Muscle of leg (tissue), 11 donors: ENCODE data around the gene ANKRD44. TPM values are rescaled to one million over a fixed set of nuclear protein-coding genes. Genes with fewer than 3 reads are reported as not detected.

Experiments used
- DNase-seq: peaks from one replicate; pipeline ENCODE4 v3.0.0; 2013
- H3K27ac ChIP-seq: one replicate; pipeline ENCODE4 v1.5.1; 2013; ENCODE audit warnings: mild to moderate bottlenecking, low read length, control low read depth
- H3K27me3 ChIP-seq: one replicate; pipeline ENCODE4 v1.6.1; 2013; ENCODE audit warnings: low read length; ENCODE audit not compliant: control insufficient read depth, insufficient read depth
- H3K36me3 ChIP-seq: one replicate; pipeline ENCODE4 v1.6.1; 2013; ENCODE audit warnings: low read length; ENCODE audit not compliant: control insufficient read depth, insufficient read depth
- H3K4me1 ChIP-seq: one replicate; pipeline ENCODE4 v1.6.1; 2013; ENCODE audit warnings: low read length; ENCODE audit not compliant: control insufficient read depth, insufficient read depth
- H3K4me3 ChIP-seq: one replicate; pipeline ENCODE4 v1.5.1; 2013; ENCODE audit warnings: low read length, control low read depth
- H3K9me3 ChIP-seq: replicated peaks from 2 replicates; pipeline ENCODE4 v1.6.1; 2013; ENCODE audit warnings: low read depth, low read length; ENCODE audit not compliant: control insufficient read depth
- WGBS: methylation state at CpG from one replicate; pipeline ENCODE4 v1.1.5; 2013; ENCODE audit warnings: missing lambda C conversion rate; ENCODE audit not compliant: insufficient coverage; 5-methylcytosine and 5-hydroxymethylcytosine counted together
- polyA plus RNA-seq, 8 donors: library from polyadenylated mRNA; unstranded; fragments of 120-200 nt; gene quantifications; one replicate each; pipeline versions ENCODE4 v1.2.1 to v1.2.3, GENCODE V29; 2013; ENCODE audit warnings: inconsistent platforms in 1 of 8, low replicate concordance in 1 of 8; ENCODE audit not compliant: insufficient read length in 8 of 8, insufficient read depth in 1 of 8
- total RNA-seq: library from RNA; stranded (reverse); fragments of 120-200 nt; gene quantifications from one replicate; pipeline ENCODE4 v1.2.4, GENCODE V29; 2013

The ANKRD44 gene
- total and polyA plus RNA-seq, 9 donors: 10.6 to 26.3 (median 15.6) TPM

DNA sequence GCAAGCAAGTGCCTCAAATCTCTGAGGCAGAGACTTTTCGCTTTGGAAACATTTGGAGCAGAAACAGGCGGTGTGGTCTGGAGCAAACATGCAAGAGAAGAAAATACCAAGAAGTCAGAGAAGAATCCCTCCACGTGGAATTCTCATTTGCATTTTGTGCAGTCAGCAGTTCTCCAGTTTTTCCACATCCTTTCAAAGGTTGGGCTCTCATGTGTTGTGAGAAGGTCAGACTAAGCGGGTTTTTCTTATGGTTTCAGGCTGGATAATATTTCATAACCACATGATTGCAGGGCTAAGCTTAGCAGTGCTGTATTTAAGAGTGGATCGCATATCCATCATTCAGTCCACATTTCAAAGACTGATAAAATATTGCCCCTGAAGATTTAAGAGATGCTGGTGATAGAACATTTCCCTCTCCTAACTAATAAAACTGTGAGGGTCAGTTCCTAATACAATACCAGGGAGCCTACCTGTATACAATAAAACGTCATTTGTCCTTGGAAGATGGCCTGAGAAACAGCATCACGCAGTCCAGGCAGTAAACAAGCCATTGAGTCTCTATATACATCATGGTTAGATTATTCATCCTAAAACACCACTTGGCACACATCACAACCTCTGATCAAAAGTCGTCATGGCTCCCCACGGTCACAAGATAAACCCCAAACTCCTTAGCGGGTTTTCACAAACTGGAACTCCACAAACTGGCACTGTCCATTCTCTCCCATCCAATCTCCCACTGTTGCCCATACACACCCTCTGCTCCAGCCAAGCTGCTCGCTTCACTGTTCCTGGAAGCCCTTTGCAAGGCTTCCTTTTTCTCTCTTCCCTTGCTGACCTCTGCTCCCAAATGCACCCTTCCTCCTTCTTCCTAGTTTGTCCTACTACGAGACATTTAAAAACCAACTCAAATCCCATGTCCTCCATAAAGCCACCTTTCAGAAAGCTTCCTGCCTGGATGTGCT, 31.5 kb downstream of the ANKRD44 start:
- no peaks in the 10 kb centered on the region for H3K27me3 ChIP-seq
- 80% methylated on average over 6 of the region's 12 CpGs for WGBS
- no peaks in the 10 kb centered on the region for H3K36me3 ChIP-seq
- H3K27ac ChIP-seq: peak overlapping the region; percentile 10
- DNase-seq: peak; percentile 76
- no peaks in the 10 kb centered on the region for H3K9me3 ChIP-seq
- H3K4me3 ChIP-seq: no peak overlapping the region
- H3K4me1 ChIP-seq: peaks cover 26% of the 10 kb centered on the region

DNA sequence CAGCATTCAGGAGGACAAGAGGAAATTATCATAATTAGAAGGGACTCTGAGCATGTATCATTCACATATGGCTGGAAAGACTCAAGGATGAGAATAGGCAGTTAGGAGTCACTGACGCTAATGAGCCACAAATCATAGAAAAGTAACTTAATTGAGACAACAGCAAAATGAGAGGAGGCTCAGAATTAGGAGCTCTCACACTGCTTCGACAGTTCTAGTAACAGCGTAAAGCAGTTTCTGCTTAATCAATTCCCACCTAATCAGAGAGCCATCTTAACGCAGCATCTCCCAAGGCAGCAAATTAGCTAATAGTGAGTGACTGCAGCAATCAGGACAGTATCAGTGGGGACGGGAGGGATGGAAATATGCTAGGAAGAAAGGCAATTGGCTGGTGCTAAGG, 32.8 kb downstream of the ANKRD44 start:
- H3K36me3 ChIP-seq: no peaks in the 10 kb centered on the region
- H3K27ac ChIP-seq: no peak overlapping the region
- peaks cover 32% of the 10 kb centered on the region for H3K4me1 ChIP-seq
- no peak for DNase-seq
- H3K4me3 ChIP-seq: no peak overlapping the region
- no peaks in the 10 kb centered on the region for H3K27me3 ChIP-seq
- WGBS: 80% methylated on average over 1 of the region's 5 CpGs
- no peaks in the 10 kb centered on the region for H3K9me3 ChIP-seq

DNA sequence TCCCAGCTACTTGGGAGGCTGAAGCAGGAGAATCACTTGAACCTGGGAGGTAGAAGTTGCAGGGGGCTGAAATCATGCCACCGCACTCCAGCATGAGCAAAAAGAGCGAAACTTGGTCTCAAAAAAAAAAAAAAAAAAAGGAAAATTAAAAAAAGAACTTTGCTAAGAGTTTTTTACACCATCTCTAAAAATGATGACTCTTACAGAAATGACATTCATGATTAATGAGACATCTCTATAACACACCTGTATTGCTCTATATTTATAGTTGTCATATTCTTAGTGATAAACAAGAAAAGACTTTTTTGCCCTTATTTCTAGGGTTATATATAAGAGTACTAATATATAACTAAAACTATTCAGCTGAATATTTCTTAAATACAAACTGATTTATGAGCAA, 34.4 kb downstream of the ANKRD44 start:
- H3K27ac ChIP-seq: no peak overlapping the region
- no peaks in the 10 kb centered on the region for H3K9me3 ChIP-seq
- no peak for DNase-seq
- no peaks in the 10 kb centered on the region for H3K36me3 ChIP-seq
- H3K4me3 ChIP-seq: no peak overlapping the region
- no peaks in the 10 kb centered on the region for H3K27me3 ChIP-seq
- H3K4me1 ChIP-seq: peaks cover 32% of the 10 kb centered on the region
- WGBS: no CpG with 5 or more reads among the region's 2 CpGs

GRCh38 chr2:197274937-197275336, 35.6 kb downstream of the ANKRD44 start:
- no peaks in the 10 kb centered on the region for H3K9me3 ChIP-seq
- no peak overlapping the region for H3K27ac ChIP-seq
- no CpG with 5 or more reads among the region's 3 CpGs for WGBS
- no peaks in the 10 kb centered on the region for H3K36me3 ChIP-seq
- H3K27me3 ChIP-seq: no peaks in the 10 kb centered on the region
- H3K4me3 ChIP-seq: no peak overlapping the region
- DNase-seq: no peak
- peaks cover 31% of the 10 kb centered on the region for H3K4me1 ChIP-seq

DNA sequence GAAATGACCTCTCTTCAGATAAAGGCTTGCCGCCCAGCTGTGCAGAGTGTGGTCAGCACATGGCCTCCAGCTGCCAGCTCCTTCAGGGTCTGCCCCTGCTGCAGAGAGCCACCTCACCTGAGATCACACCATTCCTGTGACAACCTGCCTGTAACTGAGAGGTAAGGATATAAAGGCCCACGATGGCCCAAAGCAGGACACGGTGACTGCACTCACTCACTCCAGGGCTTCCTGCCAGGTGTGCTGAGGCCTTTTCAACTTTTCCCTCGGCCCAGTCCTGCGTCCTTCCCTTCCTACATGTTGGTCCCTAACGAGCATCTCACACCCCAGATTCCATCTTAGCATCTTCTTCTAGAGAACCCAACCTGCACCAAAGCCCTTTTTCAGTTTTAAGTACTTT, 36.2 kb downstream of the ANKRD44 start:
- Histone ChIP-seq H3K4me1 (peaks cover 29% of the 10 kb centered on the region), H3K36me3 (no peaks in the 10 kb centered on the region), H3K27ac (no peak overlapping the region), H3K9me3 (no peaks in the 10 kb centered on the region), H3K27me3 (no peaks in the 10 kb centered on the region), H3K4me3 (no peak overlapping the region)
- DNase-seq: no peak
- no CpG with 5 or more reads among the region's 6 CpGs for WGBS

DNA sequence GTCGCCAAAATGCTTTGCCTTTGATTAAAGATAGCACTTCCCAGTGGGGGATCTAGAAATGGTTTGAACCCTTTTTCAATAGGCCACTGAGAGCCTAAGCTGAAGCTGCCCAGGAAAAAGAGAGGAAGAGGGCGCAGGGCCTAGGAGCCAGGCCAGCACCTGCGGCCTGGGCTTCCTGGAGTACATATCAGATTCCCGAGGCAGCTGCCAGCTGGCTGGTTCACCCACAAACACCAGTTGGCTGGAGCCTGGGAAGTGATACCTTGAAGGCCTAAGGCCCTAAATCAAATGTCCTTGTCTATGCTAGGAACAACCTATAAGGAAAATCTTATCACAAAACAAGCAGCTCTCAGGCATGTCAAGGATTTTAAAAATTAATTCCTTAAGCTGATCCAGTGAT, 37.1 kb downstream of the ANKRD44 start:
- H3K4me1 ChIP-seq: peaks cover 23% of the 10 kb centered on the region
- H3K9me3 ChIP-seq: no peaks in the 10 kb centered on the region
- no peak overlapping the region for H3K27ac ChIP-seq
- no peaks in the 10 kb centered on the region for H3K27me3 ChIP-seq
- WGBS: 30% methylated on average over 2 of the region's 4 CpGs
- peak; percentile 66 for DNase-seq
- H3K4me3 ChIP-seq: no peak overlapping the region
- H3K36me3 ChIP-seq: no peaks in the 10 kb centered on the region

GRCh38 chr2:197270601-197271000, 40.0 kb downstream of the ANKRD44 start:
- 65% methylated on average over 3 of the region's 3 CpGs for WGBS
- no peak for DNase-seq
- H3K4me1 ChIP-seq: peaks cover 17% of the 10 kb centered on the region
- H3K9me3 ChIP-seq: no peaks in the 10 kb centered on the region
- no peak overlapping the region for H3K4me3 ChIP-seq
- no peak overlapping the region for H3K27ac ChIP-seq
- H3K27me3 ChIP-seq: no peaks in the 10 kb centered on the region
- H3K36me3 ChIP-seq: no peaks in the 10 kb centered on the region

DNA sequence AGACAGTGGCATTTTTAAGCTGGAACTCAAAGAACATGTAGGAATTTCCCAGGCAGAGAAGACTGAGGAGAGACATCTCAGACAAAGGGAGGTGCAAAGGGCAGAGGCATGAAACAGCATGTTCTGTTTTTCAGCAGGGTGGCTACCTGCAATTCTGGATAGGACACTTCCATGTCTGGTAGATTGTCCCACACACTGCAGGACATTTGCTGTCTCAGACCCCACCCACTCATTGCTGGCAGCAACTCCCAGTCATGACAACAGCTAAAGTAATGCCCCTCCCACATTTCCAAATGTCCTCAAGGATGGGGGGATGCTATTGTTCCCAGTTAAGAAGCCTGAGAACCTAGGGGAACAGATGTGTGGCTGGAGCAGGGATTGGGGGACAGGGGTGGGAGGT, 40.8 kb downstream of the ANKRD44 start:
- Histone ChIP-seq H3K36me3 (no peaks in the 10 kb centered on the region), H3K27me3 (no peaks in the 10 kb centered on the region), H3K9me3 (no peaks in the 10 kb centered on the region), H3K4me3 (no peak overlapping the region), H3K27ac (no peak overlapping the region), H3K4me1 (peaks cover 17% of the 10 kb centered on the region)
- DNase-seq: no peak

DNA sequence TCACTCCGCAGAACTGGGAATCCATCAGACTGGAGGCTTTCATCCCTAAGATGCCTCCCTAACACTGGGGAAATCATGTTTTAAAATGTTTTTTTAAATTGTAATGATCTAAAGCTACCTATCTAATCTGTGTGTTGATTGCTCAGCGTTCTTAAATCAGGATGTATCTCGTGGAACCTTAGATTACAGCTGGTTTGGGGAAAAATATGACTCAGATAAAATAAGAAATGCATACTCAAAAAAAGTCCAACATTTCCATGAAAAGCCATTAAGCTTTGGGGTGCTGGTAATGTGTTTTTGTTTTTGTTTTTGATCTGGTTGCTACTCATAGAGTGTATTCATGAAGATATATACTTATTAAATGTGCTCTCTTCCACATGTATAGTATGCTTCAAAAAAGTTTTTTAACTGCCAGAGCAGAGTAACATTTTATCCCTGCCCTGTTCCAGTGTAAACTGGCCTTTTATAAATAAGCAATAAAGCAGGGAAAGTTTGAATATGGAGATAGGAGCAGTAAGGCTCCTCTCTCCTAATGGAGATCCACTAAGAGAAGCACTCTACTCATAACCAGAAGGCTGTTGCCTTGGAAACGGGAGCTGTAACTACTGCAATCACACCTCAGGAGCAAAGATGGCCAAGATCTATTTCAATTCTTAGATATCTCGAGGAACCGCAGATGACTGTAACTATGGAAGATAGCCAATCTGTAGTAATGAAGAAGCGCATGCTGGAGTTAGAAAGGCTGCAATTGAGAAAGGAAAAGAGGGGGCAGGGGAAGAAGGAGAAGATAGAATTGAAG, 41.6 kb downstream of the ANKRD44 start:
- Histone ChIP-seq H3K4me1 (peaks cover 14% of the 10 kb centered on the region), H3K4me3 (no peak overlapping the region), H3K36me3 (no peaks in the 10 kb centered on the region), H3K27me3 (no peaks in the 10 kb centered on the region), H3K9me3 (no peaks in the 10 kb centered on the region), H3K27ac (no peak overlapping the region)
- WGBS: 100% methylated on average over 1 of the region's 7 CpGs
- DNase-seq: peak; percentile 53

DNA sequence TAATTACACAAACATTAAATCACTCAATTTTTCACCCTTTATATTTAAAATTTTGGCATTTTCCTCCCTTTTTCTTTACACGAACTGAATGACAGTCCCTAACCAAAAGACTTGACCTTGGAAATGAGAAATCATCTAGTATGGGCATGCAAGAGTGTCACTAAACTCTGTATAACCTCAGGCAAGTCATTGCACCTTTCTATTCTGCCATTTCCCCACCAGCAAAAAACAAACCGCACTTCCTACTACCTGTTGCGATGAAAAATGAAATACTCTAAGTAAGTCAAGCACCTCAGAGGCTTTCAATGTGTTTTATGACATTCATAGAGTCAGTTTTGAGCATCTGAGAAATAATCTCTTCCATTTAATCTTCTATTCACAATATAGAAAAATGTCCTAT, 44.1 kb downstream of the ANKRD44 start:
- Histone ChIP-seq H3K4me1 (peaks cover 8% of the 10 kb centered on the region), H3K4me3 (no peak overlapping the region), H3K27me3 (no peaks in the 10 kb centered on the region), H3K36me3 (no peaks in the 10 kb centered on the region), H3K9me3 (no peaks in the 10 kb centered on the region), H3K27ac (no peak overlapping the region)
- no peak for DNase-seq
- no CpG with 5 or more reads among the region's 3 CpGs for WGBS
